H1 (cell line): ENCODE results near the gene SCG5. TPM values are rescaled to one million over a fixed set of nuclear protein-coding genes. Genes with fewer than 3 reads are reported as not detected.
A peak's percentile ranks its signal among the peaks of the same experiment; 100 is the strongest.

ENCODE experiments used
- BACH1 ChIP-seq: IDR thresholded peaks from 2 replicates; pipeline ENCODE4 v1.6.1; 2012; ENCODE audit warnings: low read length, improper control_type of control experiment
- BRCA1 ChIP-seq: IDR thresholded peaks from 2 replicates; pipeline ENCODE4 v1.6.1; 2012; ENCODE audit warnings: low read depth, low read length, improper control_type of control experiment
- CHD7 ChIP-seq: fragments of 300-600 bp; sonication (generic); IDR thresholded peaks from 2 replicates; pipeline ENCODE4 v1.7.1; 2012; ENCODE audit warnings: low read length, moderate library complexity, mild to moderate bottlenecking, inconsistent platforms; ENCODE audit not compliant: insufficient replicate concordance
- EGR1 ChIP-seq: IDR thresholded peaks from 2 replicates; pipeline ENCODE4 v1.6.1; 2011; ENCODE audit warnings: low read depth, low read length, borderline replicate concordance
- EP300 ChIP-seq, 2 experiments: IDR thresholded peaks; 1 replicate in 1 of 2; 2 replicates in 1 of 2; pipeline ENCODE4 v1.6.1; 2011 to 2012; ENCODE audit warnings: low read depth in 2 of 2, low read length in 2 of 2, mild to moderate bottlenecking in 2 of 2, borderline replicate concordance in 1 of 2, inconsistent platforms in 1 of 2, moderate library complexity in 1 of 2
- GTF2F1 ChIP-seq: IDR thresholded peaks from 2 replicates; pipeline ENCODE4 v1.6.1; 2012; ENCODE audit warnings: low read depth, low read length, improper control_type of control experiment, borderline replicate concordance
- RFX5 ChIP-seq: IDR thresholded peaks from 2 replicates; pipeline ENCODE4 v1.6.1; 2011; ENCODE audit warnings: low read depth, low read length, improper control_type of control experiment, borderline replicate concordance
- TEAD4 ChIP-seq: IDR thresholded peaks from 2 replicates; pipeline ENCODE4 v1.6.1; 2012; ENCODE audit warnings: low read depth, low read length, inconsistent platforms, mixed read lengths
- polyA plus RNA-seq, 7 experiments: library from polyadenylated mRNA; depleted of rRNA in 3 of 7; stranded (reverse) in 5 of 7; unstranded in 2 of 7; fragments of >200 nt in 5 of 7; fragments of 200-250 nt in 2 of 7; gene quantifications; 1 replicate in 5 of 7; 2 replicates in 1 of 7; 4 replicates in 1 of 7; pipeline versions ENCODE4 v1.2.1 to v1.2.3, GENCODE V29; 2011 to 2013; ENCODE audit warnings: missing spikeins in 2 of 7, mixed read lengths in 2 of 7
- total RNA-seq: library from RNA; stranded (reverse); fragmentation: NEBNext Ultra II Directional; extraction: Animal tissue kit (Norgen Biotek cat#: 25700); gene quantifications from 2 replicates; pipeline ENCODE4 v1.2.1, GENCODE V29; 2021
- TF ChIP-seq, protein P1 (sequence below): IDR thresholded peaks from 2 replicates; pipeline ENCODE4 v1.6.1; 2012; ENCODE audit warnings: inconsistent platforms

The SCG5 gene
- total and polyA plus RNA-seq, 2 of the 8 experiments (the other 6 are each of a cell fraction or from before 2014, with no cell fraction given), result 18.7 to 19.9 TPM

- TF ChIP-seq CHD7, result no peak
- no peak for TF ChIP-seq BRCA1
- peak; percentile 46; the same call in 1 of the 2 replicates for TF ChIP-seq EGR1
- TF ChIP-seq RFX5, result no peak
- no peak for TF ChIP-seq BACH1
- TF ChIP-seq, protein P1, sequence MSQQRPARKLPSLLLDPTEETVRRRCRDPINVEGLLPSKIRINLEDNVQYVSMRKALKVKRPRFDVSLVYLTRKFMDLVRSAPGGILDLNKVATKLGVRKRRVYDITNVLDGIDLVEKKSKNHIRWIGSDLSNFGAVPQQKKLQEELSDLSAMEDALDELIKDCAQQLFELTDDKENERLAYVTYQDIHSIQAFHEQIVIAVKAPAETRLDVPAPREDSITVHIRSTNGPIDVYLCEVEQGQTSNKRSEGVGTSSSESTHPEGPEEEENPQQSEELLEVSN, result no peak
- no peak; the same call in 1 of the 2 replicates for TF ChIP-seq GTF2F1
- no peak for TF ChIP-seq EP300 (IDR thresholded peaks at IDR 0.05; ENCODE audit: borderline replicate concordance in 1 of 2, low read depth in 2 of 2, low read length in 2 of 2)
- peak; percentile 38; the same call in 1 of the 2 replicates for TF ChIP-seq TEAD4
These were observed at the start of gene SCG5 (continued) for GRCh38 chr15:32641517-32642059.
